Measurements from ENCODE around the gene ABITRAM. TPM values are rescaled to one million over a fixed set of nuclear protein-coding genes. Genes with fewer than 3 reads are reported as not detected.

Gene ABITRAM
- total and polyA plus RNA-seq, 2 donors from 2014 or later = 11.7 to 13.6 TPM

DNA sequence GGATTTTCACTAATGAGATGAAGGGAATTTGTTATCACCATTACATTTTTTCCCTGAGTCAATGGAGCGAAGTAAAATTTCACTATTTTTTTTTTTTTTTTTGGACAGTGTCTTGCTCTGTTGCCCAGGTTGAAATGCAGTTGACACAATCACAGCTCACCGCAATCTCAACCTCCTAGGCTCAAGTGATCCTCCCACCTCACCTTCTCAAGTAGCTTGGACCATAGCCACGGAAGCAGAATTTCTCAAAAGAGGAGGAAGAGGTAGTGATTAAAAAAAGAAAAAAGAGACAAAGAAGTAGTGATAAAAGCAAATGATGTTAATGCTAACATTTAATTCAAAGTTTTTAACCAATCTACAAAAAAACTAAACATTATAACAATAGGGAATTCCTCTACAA lies 30.0 kb upstream of the ABITRAM start:
- no peaks in the 10 kb centered on the region for H3K9me3 ChIP-seq (ENCODE audit: control insufficient read depth in 2 of 3, insufficient read depth in 1 of 3, low read length in 3 of 3)
- FAIRE-seq (no peak), DNase-seq (no peak)
- no peak overlapping the region for H3K4me3 ChIP-seq (ENCODE audit: low read length in 3 of 3)
- H3K36me3 ChIP-seq (ENCODE audit: control insufficient read depth in 2 of 3, insufficient read depth in 3 of 3, low read length in 3 of 3) = peaks cover 0 to 70% (median 40%) of the 10 kb centered on the region in 3 donors
- no peak overlapping the region for H3K27ac ChIP-seq (ENCODE audit: low read depth in 2 of 2, low read length in 2 of 2)
- H3K4me1 ChIP-seq (ENCODE audit: control insufficient read depth in 2 of 3, insufficient read depth in 2 of 3, low read depth in 1 of 3, low read length in 3 of 3) = no peaks in the 10 kb centered on the region
- H3K27me3 ChIP-seq (ENCODE audit: control insufficient read depth, insufficient read depth, low read length) = no peaks in the 10 kb centered on the region
- intact Hi-C loops (cut with DNase I) = no loop called here
- TF ChIP-seq, protein P1, sequence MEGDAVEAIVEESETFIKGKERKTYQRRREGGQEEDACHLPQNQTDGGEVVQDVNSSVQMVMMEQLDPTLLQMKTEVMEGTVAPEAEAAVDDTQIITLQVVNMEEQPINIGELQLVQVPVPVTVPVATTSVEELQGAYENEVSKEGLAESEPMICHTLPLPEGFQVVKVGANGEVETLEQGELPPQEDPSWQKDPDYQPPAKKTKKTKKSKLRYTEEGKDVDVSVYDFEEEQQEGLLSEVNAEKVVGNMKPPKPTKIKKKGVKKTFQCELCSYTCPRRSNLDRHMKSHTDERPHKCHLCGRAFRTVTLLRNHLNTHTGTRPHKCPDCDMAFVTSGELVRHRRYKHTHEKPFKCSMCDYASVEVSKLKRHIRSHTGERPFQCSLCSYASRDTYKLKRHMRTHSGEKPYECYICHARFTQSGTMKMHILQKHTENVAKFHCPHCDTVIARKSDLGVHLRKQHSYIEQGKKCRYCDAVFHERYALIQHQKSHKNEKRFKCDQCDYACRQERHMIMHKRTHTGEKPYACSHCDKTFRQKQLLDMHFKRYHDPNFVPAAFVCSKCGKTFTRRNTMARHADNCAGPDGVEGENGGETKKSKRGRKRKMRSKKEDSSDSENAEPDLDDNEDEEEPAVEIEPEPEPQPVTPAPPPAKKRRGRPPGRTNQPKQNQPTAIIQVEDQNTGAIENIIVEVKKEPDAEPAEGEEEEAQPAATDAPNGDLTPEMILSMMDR (IDR thresholded peaks at IDR 0.05; ENCODE audit: borderline replicate concordance, extremely low read depth, insufficient read depth) = no peak
- no peak overlapping the region for H3K9ac ChIP-seq (ENCODE audit: low read length in 3 of 3)

DNA sequence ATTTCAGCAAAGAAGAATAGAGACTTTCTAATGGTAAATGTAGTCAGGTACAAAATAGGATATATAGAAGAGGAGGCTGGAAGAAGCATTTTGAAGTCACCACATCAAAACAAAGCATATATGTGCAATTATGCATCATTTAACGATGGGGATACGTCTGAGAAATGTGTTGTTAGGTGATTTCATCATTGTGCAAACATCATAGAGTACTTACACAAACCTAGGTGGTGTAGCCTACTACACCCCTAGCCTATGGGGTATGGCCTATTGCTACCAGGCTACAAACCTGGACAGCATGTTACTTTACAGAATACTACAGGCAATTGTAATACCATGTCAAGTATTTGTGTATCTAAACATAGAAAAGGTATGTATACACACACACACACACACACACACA lies 28.7 kb upstream of the ABITRAM start:
- no peaks in the 10 kb centered on the region for H3K9me3 ChIP-seq (ENCODE audit: control insufficient read depth in 2 of 3, insufficient read depth in 1 of 3, low read length in 3 of 3)
- H3K27me3 ChIP-seq (ENCODE audit: control insufficient read depth, insufficient read depth, low read length) = no peaks in the 10 kb centered on the region
- no peak for FAIRE-seq
- H3K36me3 ChIP-seq (ENCODE audit: control insufficient read depth in 2 of 3, insufficient read depth in 3 of 3, low read length in 3 of 3) = peaks cover 2 to 66% (median 41%) of the 10 kb centered on the region in 3 donors
- no peak overlapping the region for H3K27ac ChIP-seq (ENCODE audit: low read depth in 2 of 2, low read length in 2 of 2)
- no peaks in the 10 kb centered on the region for H3K4me1 ChIP-seq (ENCODE audit: control insufficient read depth in 2 of 3, insufficient read depth in 2 of 3, low read depth in 1 of 3, low read length in 3 of 3)
- no peak overlapping the region for H3K4me3 ChIP-seq (ENCODE audit: low read length in 3 of 3)
- TF ChIP-seq, protein P1 (IDR thresholded peaks at IDR 0.05; ENCODE audit: borderline replicate concordance, extremely low read depth, insufficient read depth) = no peak
- no peak overlapping the region for H3K9ac ChIP-seq (ENCODE audit: low read length in 3 of 3)
- no peak for DNase-seq
- intact Hi-C loops (cut with DNase I) = no loop called here

DNA sequence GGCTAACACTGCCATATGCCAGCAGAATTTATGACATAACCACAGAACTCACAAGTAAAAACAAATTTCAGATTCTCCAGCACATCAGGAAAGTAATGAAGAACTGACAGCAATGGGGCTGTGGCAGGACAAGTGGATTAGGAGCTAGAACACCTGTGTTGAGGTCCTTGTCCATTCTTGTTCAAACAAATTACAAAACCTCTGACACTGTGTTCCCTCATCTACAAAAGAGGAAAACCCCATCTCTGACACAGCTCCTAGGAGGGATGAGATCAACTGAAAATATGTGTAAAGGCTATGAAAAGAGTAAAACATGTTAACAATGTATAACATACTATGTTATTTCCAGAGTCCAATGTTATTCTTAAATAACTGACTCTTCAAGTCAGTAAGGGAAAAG lies 23.8 kb upstream of the ABITRAM start:
- Histone ChIP-seq H3K4me3 (ENCODE audit: low read length in 3 of 3) (no peak overlapping the region), H3K27me3 (ENCODE audit: control insufficient read depth, insufficient read depth, low read length) (no peaks in the 10 kb centered on the region), H3K36me3 (ENCODE audit: control insufficient read depth in 2 of 3, insufficient read depth in 3 of 3, low read length in 3 of 3) (peaks cover 5 to 59% (median 23%) of the 10 kb centered on the region in 3 donors), H3K9me3 (ENCODE audit: control insufficient read depth in 2 of 3, insufficient read depth in 1 of 3, low read length in 3 of 3) (no peaks in the 10 kb centered on the region), H3K9ac (ENCODE audit: low read length in 3 of 3) (no peak overlapping the region), H3K4me1 (ENCODE audit: control insufficient read depth in 2 of 3, insufficient read depth in 2 of 3, low read depth in 1 of 3, low read length in 3 of 3) (no peaks in the 10 kb centered on the region), H3K27ac (ENCODE audit: low read depth in 2 of 2, low read length in 2 of 2) (no peak overlapping the region)
- intact Hi-C loops (cut with DNase I) = no loop called here
- no peak for DNase-seq
- FAIRE-seq = no peak
- TF ChIP-seq, protein P1 (IDR thresholded peaks at IDR 0.05; ENCODE audit: borderline replicate concordance, extremely low read depth, insufficient read depth) = no peak

DNA sequence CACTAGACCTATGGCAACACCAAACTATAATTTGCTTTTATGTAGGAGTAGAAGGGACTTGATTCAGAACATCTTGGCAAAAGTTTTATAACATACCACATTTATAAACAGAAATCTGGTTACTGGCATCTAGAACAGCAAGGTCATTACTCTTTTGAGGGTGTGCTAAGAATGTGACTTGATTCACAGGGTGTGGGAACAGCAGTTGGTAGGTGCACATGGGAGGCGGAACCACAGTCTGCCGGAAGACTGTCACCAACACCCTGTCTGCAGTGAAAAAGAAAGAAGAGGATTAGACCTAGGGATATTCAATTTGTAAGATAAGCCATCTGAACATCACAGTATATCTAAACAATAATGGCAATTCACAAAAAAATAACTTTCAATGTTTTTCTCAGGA lies 23.3 kb upstream of the ABITRAM start:
- TF ChIP-seq, protein P1 (IDR thresholded peaks at IDR 0.05; ENCODE audit: borderline replicate concordance, extremely low read depth, insufficient read depth) = no peak
- no peak overlapping the region for H3K9ac ChIP-seq (ENCODE audit: low read length in 3 of 3)
- H3K4me1 ChIP-seq (ENCODE audit: control insufficient read depth in 2 of 3, insufficient read depth in 2 of 3, low read depth in 1 of 3, low read length in 3 of 3) = no peaks in the 10 kb centered on the region
- H3K27me3 ChIP-seq (ENCODE audit: control insufficient read depth, insufficient read depth, low read length) = no peaks in the 10 kb centered on the region
- no peaks in the 10 kb centered on the region for H3K9me3 ChIP-seq (ENCODE audit: control insufficient read depth in 2 of 3, insufficient read depth in 1 of 3, low read length in 3 of 3)
- H3K4me3 ChIP-seq (ENCODE audit: low read length in 3 of 3) = no peak overlapping the region
- FAIRE-seq (no peak), DNase-seq (no peak)
- peaks cover 6 to 54% (median 24%) of the 10 kb centered on the region in 3 donors for H3K36me3 ChIP-seq (ENCODE audit: control insufficient read depth in 2 of 3, insufficient read depth in 3 of 3, low read length in 3 of 3)
- intact Hi-C loops (cut with DNase I) = no loop called here
- no peak overlapping the region for H3K27ac ChIP-seq (ENCODE audit: low read depth in 2 of 2, low read length in 2 of 2)
